K562 (cell line): ENCODE results near the gene SPINK8. TPM values are rescaled to one million over a fixed set of nuclear protein-coding genes. Genes with fewer than 3 reads are reported as not detected.

Experiments used
- ATAC-seq: fragments of 200-7000 bp; cut with Tn5 transposase; 3 replicates; pipeline ENCODE4 v1.9.1; 2020; ENCODE audit warnings: moderate library complexity
- BruUV-seq: library from RNA; stranded (reverse); fragments of 400-500 nt; replicated peaks from 2 replicates; lab custom pipeline; 2021; lab: Mats Ljungman, UMichigan
- CTCF ChIA-PET: fragments of 300-600 bp; formaldehyde crosslinking; extraction: SDS; loops from one replicate; lab custom pipeline; 2021; ENCODE audit warnings: low intra/inter-chr PET ratio; lab: Yijun Ruan, JAX
- POLR2A ChIA-PET: fragments of 300-600, 350-650 bp; sonication (Branson Sonifier 250); formaldehyde crosslinking; extraction: SDS; loops from one replicate; lab custom pipeline; 2021; ENCODE audit warnings: antibody characterized with exemption, inconsistent platforms; lab: Yijun Ruan, JAX
- DNase-seq, 4 experiments: peaks; one replicate each; pipeline versions ENCODE4 v3.0.0 to v3.0.0-alpha.2; 2011 to 2018; ENCODE audit warnings: low spot score in 3 of 4, mixed read lengths in 3 of 4; ENCODE audit errors: extremely low read depth in 1 of 4
- FAIRE-seq: peaks from 2 replicates; lab custom pipeline; 2011; peaks lifted over from hg19 to GRCh38; lab: Jason Lieb, UNC
- H2AFZ ChIP-seq: 2 replicates; pipeline ENCODE4 v1.6.0; 2011; ENCODE audit warnings: low read depth, low read length, control low read depth, inconsistent platforms
- H3K27ac ChIP-seq: fragments of 200-600 bp; 3 replicates; pipeline ENCODE4 v1.8.0; 2011; ENCODE audit warnings: low read depth, mild to moderate bottlenecking, control low read depth, inconsistent platforms, low read length, moderate library complexity, mixed read lengths; ENCODE audit errors: extremely low read depth
- H3K27me3 ChIP-seq, 2 experiments: fragments of 300-600 bp in 1 of 2; 2 replicates in 1 of 2; 3 replicates in 1 of 2; pipeline versions ENCODE4 v1.6.0 to v1.8.0; 2011; ENCODE audit warnings: inconsistent platforms in 2 of 2, low read length in 2 of 2, mild to moderate bottlenecking in 1 of 2, mixed read lengths in 1 of 2, moderate library complexity in 1 of 2; ENCODE audit not compliant: control insufficient read depth in 2 of 2, insufficient read depth in 2 of 2
- H3K36me3 ChIP-seq: fragments of 300-600 bp; 3 replicates; pipeline ENCODE4 v1.8.0; 2011; ENCODE audit warnings: mild to moderate bottlenecking, low read length, inconsistent platforms; ENCODE audit not compliant: control insufficient read depth, insufficient read depth
- H3K4me1 ChIP-seq, 2 experiments: fragments of 200-600 bp in 1 of 2; replicated peaks in 1 of 2; 2 replicates in 1 of 2; 3 replicates in 1 of 2; pipeline versions ENCODE4 v1.5.1 to v1.8.0; 2011; ENCODE audit warnings: inconsistent platforms in 2 of 2, low read length in 2 of 2, mild to moderate bottlenecking in 1 of 2, mixed read lengths in 1 of 2, moderate library complexity in 1 of 2; ENCODE audit not compliant: control insufficient read depth in 2 of 2, insufficient read depth in 2 of 2
- H3K4me2 ChIP-seq: 2 replicates; pipeline ENCODE4 v1.6.1; 2011; ENCODE audit warnings: low read length, control low read depth, inconsistent platforms, mixed read lengths; ENCODE audit not compliant: insufficient read depth
- H3K4me3 ChIP-seq: fragments of 200-600 bp; sonication (generic), shearing (Covaris generic); 2 replicates; pipeline ENCODE4 v1.5.1; 2016; ENCODE audit warnings: control low read depth, inconsistent platforms
- H3K79me2 ChIP-seq: fragments of 200-600 bp; 3 replicates; pipeline ENCODE4 v1.8.0; 2011; ENCODE audit warnings: low read length, inconsistent platforms; ENCODE audit not compliant: control insufficient read depth, insufficient read depth
- H3K9ac ChIP-seq, 2 experiments: 2 replicates each; pipeline versions ENCODE4 v1.6.0 to v1.6.1; 2011; ENCODE audit warnings: low read depth in 2 of 2, low read length in 2 of 2, control low read depth in 1 of 2, inconsistent platforms in 1 of 2, mild to moderate bottlenecking in 1 of 2, mixed read lengths in 1 of 2; ENCODE audit not compliant: insufficient read depth in 1 of 2
- H3K9me1 ChIP-seq: one replicate; pipeline ENCODE4 v1.6.0; 2011; ENCODE audit warnings: inconsistent platforms, mild to moderate bottlenecking, low read length, moderate library complexity; ENCODE audit not compliant: control insufficient read depth, insufficient read depth
- H3K9me3 ChIP-seq: replicated peaks from 2 replicates; pipeline ENCODE4 v1.5.1; 2011; ENCODE audit warnings: low read depth, low read length, inconsistent platforms; ENCODE audit not compliant: control insufficient read depth, insufficient read depth
- H4K20me1 ChIP-seq: replicated peaks from 2 replicates; pipeline ENCODE4 v1.6.1; 2011; ENCODE audit warnings: low read length, inconsistent platforms, mixed read lengths; ENCODE audit not compliant: control insufficient read depth, insufficient read depth
- GATAD2A ChIP-seq: fragments of 450-650 bp; IDR thresholded peaks from 2 replicates; pipeline ENCODE4 v1.6.1; 2017
- RAD21 ChIP-seq, 2 experiments: fragments of 250-450 bp in 1 of 2; fragments of 450-650 bp in 1 of 2; sonication (Bioruptor Pico) in 1 of 2; formaldehyde crosslinking in 1 of 2; IDR thresholded peaks in 1 of 2; conservative IDR thresholded peaks in 1 of 2; 2 replicates each; pipeline versions ENCODE4 v1.4.0 to v1.8.0; 2020 to 2022; ENCODE audit warnings: mild to moderate bottlenecking in 2 of 2, moderate library complexity in 1 of 2
- SRSF7 ChIP-seq: fragments of 200-400 bp; formaldehyde crosslinking; optimal IDR thresholded peaks from 2 replicates; pipeline ENCODE3; 2017; ENCODE audit warnings: mild to moderate bottlenecking, low read depth, low read length
- ZNF24 ChIP-seq: fragments of 450-650 bp; IDR thresholded peaks from 2 replicates; pipeline ENCODE4 v1.6.1; 2016
- ZNF282 ChIP-seq: sonication (generic); formaldehyde crosslinking; IDR thresholded peaks from 2 replicates; pipeline ENCODE4 v1.8.1; 2023; ENCODE audit warnings: missing genetic modification reagents
- WGBS: fragments of 100-300 bp; shearing (Covaris generic); methylation state at CpG from one replicate; pipeline ENCODE4 v1.1.6; 2016; ENCODE audit warnings: low coverage, mixed read lengths; ENCODE audit not compliant: insufficient coverage; ENCODE audit errors: missing lambda C conversion rate; 5-methylcytosine and 5-hydroxymethylcytosine counted together
- in situ Hi-C: fragments of 300-500 bp; cut with MboI; formaldehyde crosslinking; loops from 4 replicates; pipeline ENCODE4 v1.15.0; 2018; ENCODE audit warnings: inconsistent platforms, mixed read lengths
- intact Hi-C: fragments of 100-400 bp; cut with micrococcal nuclease; formaldehyde crosslinking; loops from 2 replicates; pipeline ENCODE4 v1.14.2; 2022
- polyA plus RNA-seq, 8 experiments: library from polyadenylated mRNA; depleted of rRNA in 4 of 8; stranded (reverse) in 5 of 8; unstranded in 3 of 8; fragments of >200 nt; fragmentation: Nextera tagmentation in 2 of 8; fragmentation: Illumina TruSeq in 1 of 8; extraction: Ambion mirVana in 2 of 8; extraction: Trizol in 1 of 8; gene quantifications; 2 replicates each; pipeline versions ENCODE4 v1.2.1 to v1.2.3, GENCODE V29; 2011 to 2014; ENCODE audit warnings: inconsistent platforms in 1 of 8, missing spikeins in 1 of 8
- total RNA-seq, 7 experiments: library from RNA; depleted of rRNA in 6 of 7; stranded (reverse); fragments of >200 nt in 6 of 7; fragmentation: Illumina TruSeq in 2 of 7; extraction: Trizol in 2 of 7; gene quantifications; 2 replicates each; pipeline versions ENCODE4 v1.2.1 to v1.2.3, GENCODE V29; 2011 to 2021; ENCODE audit warnings: low replicate concordance in 1 of 7

SPINK8 gene
- total and polyA plus RNA-seq, 9 of the 15 experiments (the other 6 are each of a cell fraction or from before 2014, with no cell fraction given): not detected

DNA sequence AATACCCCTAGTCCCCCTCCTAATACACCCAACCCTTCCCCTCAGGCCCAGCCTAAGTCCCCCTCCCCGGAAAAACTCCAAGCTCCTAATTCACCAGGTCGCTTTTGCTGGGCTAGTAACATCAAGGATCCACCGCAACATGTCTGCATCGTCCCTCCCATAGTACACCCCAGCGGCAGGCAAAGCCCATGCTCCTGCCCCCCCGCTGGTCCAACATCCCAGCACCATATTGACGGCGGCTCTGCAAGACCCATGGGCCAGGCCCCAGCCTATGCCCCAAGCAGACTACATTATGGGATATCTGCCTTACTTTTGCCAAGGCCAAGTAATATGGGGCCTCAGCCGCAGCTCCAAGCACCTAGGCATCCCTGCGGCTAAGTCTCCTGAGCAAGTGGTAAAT lies 59.0 kb downstream of the SPINK8 start:
- FAIRE-seq (no peak), DNase-seq (no peak), ATAC-seq (no peak)
- CTCF ChIA-PET: interaction anchor here (4.2 kb wide), 1 partner anchor 160 kb away, joined by 59 read pairs; no protein-coding TSS in a partner anchor
- TF ChIP-seq ZNF24 (no peak), ZNF282 (CRISPR knock-in tag) (no peak)
- Histone ChIP-seq H3K79me2 (no peaks in the 10 kb centered on the region), H3K4me3 (no peak overlapping the region), H3K36me3 (peaks cover 9% of the 10 kb centered on the region; the same call in 2 of the 3 replicates), H3K27me3 (no peaks in the 10 kb centered on the region), H3K4me1 (no peaks in the 10 kb centered on the region), H3K27ac (no peak overlapping the region), H3K9me3 (peaks cover 4% of the 10 kb centered on the region; the same call in 1 of the 2 replicates), H4K20me1 (no peaks in the 10 kb centered on the region), H3K9ac (no peak overlapping the region), H3K4me2 (no peak overlapping the region), H3K9me1 (no peaks in the 10 kb centered on the region), H2AFZ (no peak overlapping the region)
- in situ Hi-C loops (loop anchor here (5.0 kb wide), 1 partner anchor 163 kb away; no protein-coding TSS in a partner anchor), intact Hi-C loops (loop anchor here (5.0 to 10.0 kb wide), 3 partner anchors 80 to 280 kb away; partner anchors contain the start of gene PFKFB4)
- 77% methylated on average over 5 of the region's 10 CpGs for WGBS
- BruUV-seq: no TSS peak
- POLR2A ChIA-PET: interaction anchor here (0.6 kb wide), 1 partner anchor 282 kb away, joined by 3 read pairs; the partner anchor contains the start of gene PFKFB4

DNA sequence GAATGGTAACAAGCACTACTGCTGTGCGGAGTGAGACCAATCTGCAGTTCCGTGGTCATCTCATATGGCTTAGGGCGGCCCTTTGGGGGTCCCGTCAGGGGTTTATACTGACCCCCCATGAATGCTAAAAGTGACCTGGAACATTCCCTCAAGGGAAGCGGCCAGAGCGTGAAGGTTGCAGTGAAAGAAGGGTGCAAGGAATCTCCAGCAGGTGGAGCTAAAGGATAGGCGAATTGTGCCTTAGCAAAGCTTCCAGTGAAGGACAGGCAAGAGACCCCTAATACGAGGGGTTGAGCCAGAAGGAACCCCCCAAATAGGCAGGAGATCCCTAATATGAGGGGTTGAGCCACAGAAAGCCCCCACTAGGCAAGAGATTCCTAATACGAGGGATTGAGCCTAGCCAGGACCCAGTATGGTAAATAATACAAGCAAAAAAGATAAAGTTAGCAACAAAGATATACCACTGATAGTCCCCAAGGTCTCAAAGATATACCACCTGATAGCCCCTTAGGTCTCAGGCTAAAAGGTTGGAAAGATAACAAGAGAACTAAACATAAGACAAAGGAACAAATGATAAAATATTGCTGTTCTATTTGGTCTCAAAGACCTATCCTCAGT lies 59.8 kb downstream of the SPINK8 start:
- BruUV-seq: no TSS peak
- 3% methylated on average over 8 of the region's 9 CpGs for WGBS
- in situ Hi-C loops: loop anchor here (5.0 kb wide), 1 partner anchor 164 kb away; no protein-coding TSS in a partner anchor
- TF ChIP-seq RAD21 (CRISPR knock-in tag; conservative IDR thresholded peaks at IDR 0.05 in 1 of 2, IDR thresholded peaks at IDR 0.05 in 1 of 2): peak; percentile 70 to 81
- no peak for TF ChIP-seq GATAD2A
- TF ChIP-seq SRSF7: no peak

More for the DNA sequence above, 59.8 kb downstream of the SPINK8 start:
- no peaks in the 10 kb centered on the region for H3K27me3 ChIP-seq
- DNase-seq: peak; percentile 52 to 73 (median 58)
- intact Hi-C loops: loop anchor here (1.0 to 10.0 kb wide), 5 partner anchors 41 to 281 kb away; partner anchors contain the start of gene PFKFB4
- H4K20me1 ChIP-seq: no peaks in the 10 kb centered on the region
- H2AFZ ChIP-seq: no peak overlapping the region
- ChIA-PET CTCF (interaction anchor here (0.6 to 4.2 kb wide), 7 partner anchors 71 to 1327 kb away, joined by 3 to 59 read pairs (median 4); partner anchors contain the start of genes CCDC51 and TMA7), POLR2A (interaction anchor here (0.6 to 1.0 kb wide), 3 partner anchors 117 to 283 kb away, joined by 3 read pairs; partner anchors contain the start of genes CCDC51, PFKFB4 and TMA7)
- no peak overlapping the region for H3K4me2 ChIP-seq
- peaks cover 17% of the 10 kb centered on the region; the same call in 2 of the 3 replicates for H3K36me3 ChIP-seq
- no peak overlapping the region for H3K27ac ChIP-seq
- no peak overlapping the region for H3K4me3 ChIP-seq
- no peaks in the 10 kb centered on the region for H3K4me1 ChIP-seq
- FAIRE-seq: peak; percentile 86
- H3K9ac ChIP-seq: no peak overlapping the region
- no peaks in the 10 kb centered on the region for H3K79me2 ChIP-seq
- ATAC-seq: peak; percentile 91
- peaks cover 4% of the 10 kb centered on the region; the same call in 1 of the 2 replicates for H3K9me3 ChIP-seq
- H3K9me1 ChIP-seq: no peaks in the 10 kb centered on the region
